ENCODE data around the gene GRID2.

DNA sequence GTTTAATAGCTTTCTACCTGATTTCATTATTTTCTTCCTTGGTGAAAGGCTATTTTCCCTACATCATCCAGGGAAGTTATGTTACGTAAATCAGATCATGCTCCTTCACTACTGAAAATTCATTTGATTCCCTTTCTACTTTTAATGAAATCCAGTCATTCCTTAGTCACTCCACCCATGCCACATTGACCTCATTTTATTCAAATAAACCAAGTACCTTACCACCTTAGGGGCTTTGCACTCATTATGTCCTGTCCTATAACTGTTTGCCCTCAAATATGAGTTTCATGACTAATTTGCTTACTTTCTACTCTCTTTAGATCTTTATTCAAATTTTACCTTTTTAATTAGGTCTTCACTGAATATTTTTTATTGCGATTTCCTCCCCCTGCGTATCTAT, 374.0 kb downstream of the GRID2 start:
- TF ChIP-seq POLR2AphosphoS5 (IDR thresholded peaks at IDR 0.05) (no peak), POLR2A (IDR thresholded peaks at IDR 0.05) (no peak), EP300 (IDR thresholded peaks at IDR 0.05) (no peak)
- TF ChIP-seq, protein P1, sequence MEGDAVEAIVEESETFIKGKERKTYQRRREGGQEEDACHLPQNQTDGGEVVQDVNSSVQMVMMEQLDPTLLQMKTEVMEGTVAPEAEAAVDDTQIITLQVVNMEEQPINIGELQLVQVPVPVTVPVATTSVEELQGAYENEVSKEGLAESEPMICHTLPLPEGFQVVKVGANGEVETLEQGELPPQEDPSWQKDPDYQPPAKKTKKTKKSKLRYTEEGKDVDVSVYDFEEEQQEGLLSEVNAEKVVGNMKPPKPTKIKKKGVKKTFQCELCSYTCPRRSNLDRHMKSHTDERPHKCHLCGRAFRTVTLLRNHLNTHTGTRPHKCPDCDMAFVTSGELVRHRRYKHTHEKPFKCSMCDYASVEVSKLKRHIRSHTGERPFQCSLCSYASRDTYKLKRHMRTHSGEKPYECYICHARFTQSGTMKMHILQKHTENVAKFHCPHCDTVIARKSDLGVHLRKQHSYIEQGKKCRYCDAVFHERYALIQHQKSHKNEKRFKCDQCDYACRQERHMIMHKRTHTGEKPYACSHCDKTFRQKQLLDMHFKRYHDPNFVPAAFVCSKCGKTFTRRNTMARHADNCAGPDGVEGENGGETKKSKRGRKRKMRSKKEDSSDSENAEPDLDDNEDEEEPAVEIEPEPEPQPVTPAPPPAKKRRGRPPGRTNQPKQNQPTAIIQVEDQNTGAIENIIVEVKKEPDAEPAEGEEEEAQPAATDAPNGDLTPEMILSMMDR (IDR thresholded peaks at IDR 0.05) = no peak

Data from upper lobe of left lung (tissue), 4 donors.